K562 (cell line): Measurements from ENCODE around the gene HOOK1. TPM values are rescaled to one million over a fixed set of nuclear protein-coding genes. Genes with fewer than 3 reads are reported as not detected.
A peak's percentile ranks its signal among the peaks of the same experiment; 100 is the strongest.

Experiments used
- ATAC-seq: fragments of 200-7000 bp; cut with Tn5 transposase; 3 replicates; pipeline ENCODE4 v1.9.1; 2020; ENCODE audit warnings: moderate library complexity
- BruUV-seq: library from RNA; stranded (reverse); fragments of 400-500 nt; replicated peaks from 2 replicates; lab custom pipeline; 2021; lab: Mats Ljungman, UMichigan
- CTCF ChIA-PET: fragments of 300-600 bp; formaldehyde crosslinking; extraction: SDS; loops from one replicate; lab custom pipeline; 2021; ENCODE audit warnings: low intra/inter-chr PET ratio; lab: Yijun Ruan, JAX
- POLR2A ChIA-PET: fragments of 300-600, 350-650 bp; sonication (Branson Sonifier 250); formaldehyde crosslinking; extraction: SDS; loops from one replicate; lab custom pipeline; 2021; ENCODE audit warnings: antibody characterized with exemption, inconsistent platforms; lab: Yijun Ruan, JAX
- DNase-seq, 4 experiments: peaks; one replicate each; pipeline versions ENCODE4 v3.0.0 to v3.0.0-alpha.2; 2011 to 2018; ENCODE audit warnings: low spot score in 3 of 4, mixed read lengths in 3 of 4; ENCODE audit errors: extremely low read depth in 1 of 4
- FAIRE-seq: peaks from 2 replicates; lab custom pipeline; 2011; peaks lifted over from hg19 to GRCh38; lab: Jason Lieb, UNC
- H2AFZ ChIP-seq: 2 replicates; pipeline ENCODE4 v1.6.0; 2011; ENCODE audit warnings: low read depth, low read length, control low read depth, inconsistent platforms
- H3K27ac ChIP-seq: fragments of 200-600 bp; 3 replicates; pipeline ENCODE4 v1.8.0; 2011; ENCODE audit warnings: low read depth, mild to moderate bottlenecking, control low read depth, inconsistent platforms, low read length, moderate library complexity, mixed read lengths; ENCODE audit errors: extremely low read depth
- H3K27me3 ChIP-seq, 2 experiments: fragments of 300-600 bp in 1 of 2; 2 replicates in 1 of 2; 3 replicates in 1 of 2; pipeline versions ENCODE4 v1.6.0 to v1.8.0; 2011; ENCODE audit warnings: inconsistent platforms in 2 of 2, low read length in 2 of 2, mild to moderate bottlenecking in 1 of 2, mixed read lengths in 1 of 2, moderate library complexity in 1 of 2; ENCODE audit not compliant: control insufficient read depth in 2 of 2, insufficient read depth in 2 of 2
- H3K36me3 ChIP-seq: fragments of 300-600 bp; 3 replicates; pipeline ENCODE4 v1.8.0; 2011; ENCODE audit warnings: mild to moderate bottlenecking, low read length, inconsistent platforms; ENCODE audit not compliant: control insufficient read depth, insufficient read depth
- H3K4me1 ChIP-seq, 2 experiments: fragments of 200-600 bp in 1 of 2; replicated peaks in 1 of 2; 2 replicates in 1 of 2; 3 replicates in 1 of 2; pipeline versions ENCODE4 v1.5.1 to v1.8.0; 2011; ENCODE audit warnings: inconsistent platforms in 2 of 2, low read length in 2 of 2, mild to moderate bottlenecking in 1 of 2, mixed read lengths in 1 of 2, moderate library complexity in 1 of 2; ENCODE audit not compliant: control insufficient read depth in 2 of 2, insufficient read depth in 2 of 2
- H3K4me2 ChIP-seq: 2 replicates; pipeline ENCODE4 v1.6.1; 2011; ENCODE audit warnings: low read length, control low read depth, inconsistent platforms, mixed read lengths; ENCODE audit not compliant: insufficient read depth
- H3K4me3 ChIP-seq: fragments of 200-600 bp; sonication (generic), shearing (Covaris generic); 2 replicates; pipeline ENCODE4 v1.5.1; 2016; ENCODE audit warnings: control low read depth, inconsistent platforms
- H3K79me2 ChIP-seq: fragments of 200-600 bp; 3 replicates; pipeline ENCODE4 v1.8.0; 2011; ENCODE audit warnings: low read length, inconsistent platforms; ENCODE audit not compliant: control insufficient read depth, insufficient read depth
- H3K9ac ChIP-seq, 2 experiments: 2 replicates each; pipeline versions ENCODE4 v1.6.0 to v1.6.1; 2011; ENCODE audit warnings: low read depth in 2 of 2, low read length in 2 of 2, control low read depth in 1 of 2, inconsistent platforms in 1 of 2, mild to moderate bottlenecking in 1 of 2, mixed read lengths in 1 of 2; ENCODE audit not compliant: insufficient read depth in 1 of 2
- H3K9me1 ChIP-seq: one replicate; pipeline ENCODE4 v1.6.0; 2011; ENCODE audit warnings: inconsistent platforms, mild to moderate bottlenecking, low read length, moderate library complexity; ENCODE audit not compliant: control insufficient read depth, insufficient read depth
- H3K9me3 ChIP-seq: replicated peaks from 2 replicates; pipeline ENCODE4 v1.5.1; 2011; ENCODE audit warnings: low read depth, low read length, inconsistent platforms; ENCODE audit not compliant: control insufficient read depth, insufficient read depth
- H4K20me1 ChIP-seq: replicated peaks from 2 replicates; pipeline ENCODE4 v1.6.1; 2011; ENCODE audit warnings: low read length, inconsistent platforms, mixed read lengths; ENCODE audit not compliant: control insufficient read depth, insufficient read depth
- CBX2 ChIP-seq: fragments of 200-600 bp; sonication (generic); IDR thresholded peaks from one replicate; pipeline ENCODE4 v1.6.1; 2012; ENCODE audit warnings: mild to moderate bottlenecking, low read length, inconsistent platforms; ENCODE audit not compliant: insufficient read depth, poor library complexity, severe bottlenecking
- IRF2 ChIP-seq: sonication (generic); formaldehyde crosslinking; IDR thresholded peaks from 2 replicates; pipeline ENCODE4 v1.8.1; 2022; ENCODE audit warnings: mild to moderate bottlenecking, missing genetic modification reagents
- MAZ ChIP-seq, 2 experiments: fragments of 450-650 bp in 1 of 2; sonication (generic) in 1 of 2; formaldehyde crosslinking; IDR thresholded peaks in 1 of 2; conservative IDR thresholded peaks in 1 of 2; 2 replicates each; pipeline versions ENCODE4 v1.4.0 to v1.5.0; 2020; ENCODE audit warnings: mild to moderate bottlenecking in 1 of 2, missing genetic modification reagents in 1 of 2
- NR4A1 ChIP-seq, 2 experiments: fragments of 250-450 bp in 1 of 2; fragments of 450-650 bp in 1 of 2; sonication (Bioruptor Pico) in 1 of 2; IDR thresholded peaks; 2 replicates each; pipeline versions ENCODE4 v1.4.0 to v1.6.1; 2016 to 2020; ENCODE audit warnings: mild to moderate bottlenecking in 2 of 2, missing compliant biosample characterization in 1 of 2, missing genetic modification characterization in 1 of 2, moderate library complexity in 1 of 2
- OTX1 ChIP-seq: fragments of 450-650 bp; formaldehyde crosslinking; IDR thresholded peaks from 2 replicates; pipeline ENCODE4 v1.4.0; 2022; ENCODE audit warnings: mild to moderate bottlenecking
- PPARD ChIP-seq: fragments of 250-450 bp; sonication (Bioruptor Pico); IDR thresholded peaks from 2 replicates; pipeline ENCODE4 v1.8.0; 2022; ENCODE audit warnings: inconsistent platforms, mild to moderate bottlenecking, moderate library complexity
- RBM17 ChIP-seq: fragments of 200-400 bp; formaldehyde crosslinking; IDR thresholded peaks from 2 replicates; pipeline ENCODE4 v1.6.1; 2017; ENCODE audit warnings: low read depth, mild to moderate bottlenecking, low read length, borderline replicate concordance
- ZEB2 ChIP-seq: fragments of 450-650 bp; IDR thresholded peaks from 2 replicates; pipeline ENCODE4 v1.6.1; 2016
- ZNF134 ChIP-seq: fragments of 250-450 bp; sonication (Bioruptor Pico); conservative IDR thresholded peaks from 2 replicates; pipeline ENCODE4 v1.4.0; 2020
- ZNF239 ChIP-seq: fragments of 250-450 bp; sonication (Bioruptor Pico); IDR thresholded peaks from 2 replicates; pipeline ENCODE4 v1.4.0; 2020; ENCODE audit warnings: mild to moderate bottlenecking
- in situ Hi-C: fragments of 300-500 bp; cut with MboI; formaldehyde crosslinking; loops from 4 replicates; pipeline ENCODE4 v1.15.0; 2018; ENCODE audit warnings: inconsistent platforms, mixed read lengths
- intact Hi-C: fragments of 100-400 bp; cut with micrococcal nuclease; formaldehyde crosslinking; loops from 2 replicates; pipeline ENCODE4 v1.14.2; 2022
- polyA plus RNA-seq, 8 experiments: library from polyadenylated mRNA; depleted of rRNA in 4 of 8; stranded (reverse) in 5 of 8; unstranded in 3 of 8; fragments of >200 nt; fragmentation: Nextera tagmentation in 2 of 8; fragmentation: Illumina TruSeq in 1 of 8; extraction: Ambion mirVana in 2 of 8; extraction: Trizol in 1 of 8; gene quantifications; 2 replicates each; pipeline versions ENCODE4 v1.2.1 to v1.2.3, GENCODE V29; 2011 to 2014; ENCODE audit warnings: inconsistent platforms in 1 of 8, missing spikeins in 1 of 8
- total RNA-seq, 7 experiments: library from RNA; depleted of rRNA in 6 of 7; stranded (reverse); fragments of >200 nt in 6 of 7; fragmentation: Illumina TruSeq in 2 of 7; extraction: Trizol in 2 of 7; gene quantifications; 2 replicates each; pipeline versions ENCODE4 v1.2.1 to v1.2.3, GENCODE V29; 2011 to 2021; ENCODE audit warnings: low replicate concordance in 1 of 7
- TF ChIP-seq, protein P1 (sequence below): fragments of 250-450 bp; sonication (Bioruptor Pico); IDR thresholded peaks from 2 replicates; pipeline ENCODE4 v1.8.0; 2022; ENCODE audit warnings: moderate library complexity, mild to moderate bottlenecking, inconsistent platforms
- TF ChIP-seq, protein P2 (sequence below), 2 experiments: IDR thresholded peaks in 1 of 2; conservative IDR thresholded peaks in 1 of 2; 2 replicates each; pipeline ENCODE4 v1.6.1; 2016; ENCODE audit warnings: low read depth in 2 of 2, mild to moderate bottlenecking in 1 of 2, missing compliant biosample characterization in 1 of 2, missing genetic modification characterization in 1 of 2, moderate library complexity in 1 of 2
- TF ChIP-seq, protein P3 (sequence below): fragments of 450-650 bp; formaldehyde crosslinking; IDR thresholded peaks from 2 replicates; pipeline ENCODE4 v1.4.0; 2020; ENCODE audit warnings: mild to moderate bottlenecking, moderate library complexity
- TF ChIP-seq, protein P4 (sequence below): fragments of 450-650 bp; IDR thresholded peaks from 2 replicates; pipeline ENCODE4 v1.6.1; 2016; ENCODE audit warnings: low read depth, mild to moderate bottlenecking, moderate library complexity
- TF ChIP-seq, protein P5 (sequence below): sonication (generic); formaldehyde crosslinking; IDR thresholded peaks from 2 replicates; pipeline ENCODE4 v1.8.0; 2022; ENCODE audit warnings: missing genetic modification reagents, mild to moderate bottlenecking, borderline replicate concordance

Gene HOOK1
- total and polyA plus RNA-seq, 9 of the 15 experiments (the other 6 are each of a cell fraction or from before 2014, with no cell fraction given): 0.11 to 0.18 TPM; not detected in 7

DNA sequence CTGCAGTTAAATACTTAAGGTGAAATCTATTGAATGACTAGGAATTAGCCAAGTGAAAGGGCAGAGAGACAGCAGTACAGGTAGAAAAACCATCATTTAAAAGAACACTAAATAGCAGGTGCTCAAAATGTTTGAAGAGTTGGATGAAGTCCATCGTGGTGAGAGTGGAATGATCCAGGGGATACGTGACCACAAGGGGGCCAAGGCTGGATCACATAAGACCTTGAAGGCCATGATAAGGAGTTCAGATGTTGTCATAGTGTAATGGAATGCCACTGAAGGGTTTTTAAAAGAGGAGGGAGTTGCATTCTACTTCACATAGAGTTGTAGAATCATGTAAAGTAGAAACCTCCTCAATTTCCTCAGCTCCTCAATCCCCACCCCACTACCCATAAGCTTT, 34.8 kb upstream of the HOOK1 start (continued):
- TF ChIP-seq PPARD (CRISPR knock-in tag) (no peak), ZEB2 (no peak), ZNF239 (CRISPR knock-in tag) (peak; percentile 79), CBX2 (no peak)
- TF ChIP-seq, protein P1, sequence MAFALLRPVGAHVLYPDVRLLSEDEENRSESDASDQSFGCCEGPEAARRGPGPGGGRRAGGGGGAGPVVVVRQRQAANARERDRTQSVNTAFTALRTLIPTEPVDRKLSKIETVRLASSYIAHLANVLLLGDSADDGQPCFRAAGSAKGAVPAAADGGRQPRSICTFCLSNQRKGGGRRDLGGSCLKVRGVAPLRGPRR (CRISPR knock-in tag): no peak
- TF ChIP-seq, protein P2, sequence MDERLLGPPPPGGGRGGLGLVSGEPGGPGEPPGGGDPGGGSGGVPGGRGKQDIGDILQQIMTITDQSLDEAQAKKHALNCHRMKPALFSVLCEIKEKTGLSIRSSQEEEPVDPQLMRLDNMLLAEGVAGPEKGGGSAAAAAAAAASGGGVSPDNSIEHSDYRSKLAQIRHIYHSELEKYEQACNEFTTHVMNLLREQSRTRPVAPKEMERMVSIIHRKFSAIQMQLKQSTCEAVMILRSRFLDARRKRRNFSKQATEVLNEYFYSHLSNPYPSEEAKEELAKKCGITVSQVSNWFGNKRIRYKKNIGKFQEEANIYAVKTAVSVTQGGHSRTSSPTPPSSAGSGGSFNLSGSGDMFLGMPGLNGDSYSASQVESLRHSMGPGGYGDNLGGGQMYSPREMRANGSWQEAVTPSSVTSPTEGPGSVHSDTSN (CRISPR knock-in tag; IDR thresholded peaks at IDR 0.05; ENCODE audit: low read depth): no peak
- TF ChIP-seq, protein P2 (tag; conservative IDR thresholded peaks at IDR 0.05; ENCODE audit: low read depth): no peak

DNA sequence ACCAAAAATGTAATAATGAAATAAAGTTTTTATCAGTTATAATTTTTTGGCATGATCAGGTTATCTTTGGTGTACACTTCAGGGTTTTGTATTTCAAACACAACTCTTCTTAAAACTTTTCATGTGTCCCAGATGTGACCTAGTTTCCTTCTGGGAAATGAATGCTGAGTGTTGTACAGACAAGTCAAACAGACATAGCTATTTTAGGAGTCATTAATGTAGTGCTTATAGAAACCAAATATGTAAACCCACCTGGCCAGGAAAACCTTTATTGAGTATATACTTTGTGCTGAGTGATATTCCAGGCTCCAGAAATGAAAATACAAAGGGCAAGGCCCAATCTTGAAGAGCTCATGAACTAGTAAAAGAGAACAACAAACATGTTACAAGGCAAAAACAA, 25.9 kb upstream of the HOOK1 start:
- DNase-seq: no peak
- Histone ChIP-seq H3K27ac (no peak overlapping the region), H3K36me3 (no peaks in the 10 kb centered on the region), H4K20me1 (no peaks in the 10 kb centered on the region), H3K9me1 (no peaks in the 10 kb centered on the region), H3K9me3 (no peaks in the 10 kb centered on the region), H3K4me2 (no peak overlapping the region), H3K4me1 (no peaks in the 10 kb centered on the region), H3K9ac (no peak overlapping the region), H3K79me2 (no peaks in the 10 kb centered on the region), H3K27me3 (no peaks in the 10 kb centered on the region), H2AFZ (no peak overlapping the region), H3K4me3 (no peak overlapping the region)
- ATAC-seq: no peak
- in situ Hi-C loops: no loop called here
- intact Hi-C loops: no loop called here
- no TSS peak for BruUV-seq
- no peak for FAIRE-seq
- CTCF ChIA-PET: no interaction called here
- POLR2A ChIA-PET: no interaction called here
- TF ChIP-seq MAZ (CRISPR knock-in tag; conservative IDR thresholded peaks at IDR 0.05 in 1 of 2, IDR thresholded peaks at IDR 0.05 in 1 of 2) (no peak), ZNF134 (CRISPR knock-in tag) (no peak), IRF2 (CRISPR knock-in tag) (no peak), NR4A1 (CRISPR knock-in tag; IDR thresholded peaks at IDR 0.05) (no peak), NR4A1 (tag; IDR thresholded peaks at IDR 0.05) (no peak), RBM17 (no peak), OTX1 (no peak)
- TF ChIP-seq, protein P3, sequence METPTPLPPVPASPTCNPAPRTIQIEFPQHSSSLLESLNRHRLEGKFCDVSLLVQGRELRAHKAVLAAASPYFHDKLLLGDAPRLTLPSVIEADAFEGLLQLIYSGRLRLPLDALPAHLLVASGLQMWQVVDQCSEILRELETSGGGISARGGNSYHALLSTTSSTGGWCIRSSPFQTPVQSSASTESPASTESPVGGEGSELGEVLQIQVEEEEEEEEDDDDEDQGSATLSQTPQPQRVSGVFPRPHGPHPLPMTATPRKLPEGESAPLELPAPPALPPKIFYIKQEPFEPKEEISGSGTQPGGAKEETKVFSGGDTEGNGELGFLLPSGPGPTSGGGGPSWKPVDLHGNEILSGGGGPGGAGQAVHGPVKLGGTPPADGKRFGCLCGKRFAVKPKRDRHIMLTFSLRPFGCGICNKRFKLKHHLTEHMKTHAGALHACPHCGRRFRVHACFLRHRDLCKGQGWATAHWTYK (CRISPR knock-in tag): no peak
- TF ChIP-seq, protein P4, sequence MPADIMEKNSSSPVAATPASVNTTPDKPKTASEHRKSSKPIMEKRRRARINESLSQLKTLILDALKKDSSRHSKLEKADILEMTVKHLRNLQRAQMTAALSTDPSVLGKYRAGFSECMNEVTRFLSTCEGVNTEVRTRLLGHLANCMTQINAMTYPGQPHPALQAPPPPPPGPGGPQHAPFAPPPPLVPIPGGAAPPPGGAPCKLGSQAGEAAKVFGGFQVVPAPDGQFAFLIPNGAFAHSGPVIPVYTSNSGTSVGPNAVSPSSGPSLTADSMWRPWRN: no peak
- TF ChIP-seq, protein P5, sequence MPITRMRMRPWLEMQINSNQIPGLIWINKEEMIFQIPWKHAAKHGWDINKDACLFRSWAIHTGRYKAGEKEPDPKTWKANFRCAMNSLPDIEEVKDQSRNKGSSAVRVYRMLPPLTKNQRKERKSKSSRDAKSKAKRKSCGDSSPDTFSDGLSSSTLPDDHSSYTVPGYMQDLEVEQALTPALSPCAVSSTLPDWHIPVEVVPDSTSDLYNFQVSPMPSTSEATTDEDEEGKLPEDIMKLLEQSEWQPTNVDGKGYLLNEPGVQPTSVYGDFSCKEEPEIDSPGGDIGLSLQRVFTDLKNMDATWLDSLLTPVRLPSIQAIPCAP (CRISPR knock-in tag): no peak
